Measurements from ENCODE around the gene MPO.

GRCh38 chr17:58263773-58264172 lies 17.0 kb downstream of the MPO start:
- TF ChIP-seq CTCF (IDR thresholded peaks at IDR 0.05) = no peak
- no peak for TF ChIP-seq POLR2A (IDR thresholded peaks at IDR 0.05)
- no peak for TF ChIP-seq POLR2AphosphoS5 (IDR thresholded peaks at IDR 0.05)

Measured in stomach (tissue), 4 donors.